NCI-H1694 (cell line): Measurements from ENCODE around the gene TAS1R3.
"Not testable (repeated sequence)": the region's sequence is repeated elsewhere in the genome, so short reads cannot be mapped to it uniquely, and the experiment has no call there.

ENCODE experiments used
- DNase-seq: peaks from one replicate; lab custom pipeline; 2025; lab: John Stamatoyannopoulos, UW

Gene TAS1R3

DNA sequence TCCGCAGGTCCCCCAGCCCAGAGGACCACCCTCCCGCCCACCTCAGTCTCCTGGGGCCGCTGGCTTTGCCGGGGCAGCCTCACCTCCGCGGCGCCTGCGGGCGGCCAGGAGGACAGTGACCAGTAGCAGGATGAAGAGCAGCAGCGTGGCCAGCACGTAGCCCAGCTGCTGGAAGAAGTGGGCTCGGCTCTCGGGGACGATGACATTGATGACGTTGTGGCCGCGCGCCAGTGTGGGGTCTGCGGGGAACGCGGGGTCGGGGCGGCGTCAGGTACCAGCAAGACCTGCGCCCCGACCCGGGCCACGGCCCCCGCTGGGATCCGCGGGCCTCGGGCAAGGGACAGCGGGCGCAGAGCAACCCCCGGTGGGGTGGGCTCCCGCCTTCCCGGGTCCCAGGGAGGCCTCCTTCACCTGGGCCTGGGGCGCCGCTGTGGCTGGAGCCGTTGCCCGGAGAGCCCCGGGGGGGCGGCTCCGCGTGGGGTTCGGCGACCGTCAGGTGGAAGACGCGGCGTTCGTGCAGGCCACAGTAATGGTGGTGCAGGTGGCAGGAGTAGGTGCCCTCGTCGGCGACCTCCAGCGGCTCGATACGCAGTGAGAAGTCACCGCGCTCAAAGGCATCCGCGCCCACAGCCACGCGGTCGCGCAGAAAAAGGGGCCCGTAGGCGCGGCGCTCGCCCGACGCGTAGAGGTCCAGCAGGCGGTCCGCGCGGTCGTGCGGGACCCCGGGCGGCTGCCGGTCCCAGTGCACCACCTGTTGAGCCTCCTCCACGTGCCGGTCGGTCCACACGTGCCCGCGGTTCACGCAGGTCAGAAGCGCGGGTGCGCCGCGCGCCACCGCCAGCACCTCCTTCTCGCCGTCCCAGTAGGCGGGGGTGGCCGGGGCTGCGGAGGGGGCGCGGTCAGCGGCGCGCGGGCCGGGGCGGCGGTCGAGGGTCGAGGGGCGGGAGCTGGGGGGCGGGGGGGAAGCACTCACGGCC is 23.5 kb downstream of the TAS1R3 start:
- no peak for DNase-seq

DNA sequence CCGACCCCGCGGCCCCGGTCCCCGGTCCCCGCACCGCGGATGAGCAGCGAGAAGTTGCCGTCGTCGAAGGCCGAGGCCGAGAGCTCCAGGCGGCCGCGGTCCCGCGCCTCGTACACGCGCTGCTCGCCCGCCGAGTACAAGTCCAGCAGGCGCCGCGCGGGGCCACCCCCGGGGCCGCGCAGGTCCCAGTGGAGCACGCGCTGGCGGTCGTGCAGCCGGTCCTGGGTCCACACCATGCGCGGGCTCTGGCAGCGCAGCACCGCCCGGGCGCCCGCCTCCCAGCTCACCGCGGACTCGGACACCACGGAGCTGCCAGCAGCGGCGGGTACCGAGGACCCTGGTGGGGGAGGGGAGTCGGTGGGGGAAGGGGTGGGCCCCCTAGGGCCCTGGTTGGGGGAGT is 24.3 kb downstream of the TAS1R3 start:
- DNase-seq, result no peak

DNA sequence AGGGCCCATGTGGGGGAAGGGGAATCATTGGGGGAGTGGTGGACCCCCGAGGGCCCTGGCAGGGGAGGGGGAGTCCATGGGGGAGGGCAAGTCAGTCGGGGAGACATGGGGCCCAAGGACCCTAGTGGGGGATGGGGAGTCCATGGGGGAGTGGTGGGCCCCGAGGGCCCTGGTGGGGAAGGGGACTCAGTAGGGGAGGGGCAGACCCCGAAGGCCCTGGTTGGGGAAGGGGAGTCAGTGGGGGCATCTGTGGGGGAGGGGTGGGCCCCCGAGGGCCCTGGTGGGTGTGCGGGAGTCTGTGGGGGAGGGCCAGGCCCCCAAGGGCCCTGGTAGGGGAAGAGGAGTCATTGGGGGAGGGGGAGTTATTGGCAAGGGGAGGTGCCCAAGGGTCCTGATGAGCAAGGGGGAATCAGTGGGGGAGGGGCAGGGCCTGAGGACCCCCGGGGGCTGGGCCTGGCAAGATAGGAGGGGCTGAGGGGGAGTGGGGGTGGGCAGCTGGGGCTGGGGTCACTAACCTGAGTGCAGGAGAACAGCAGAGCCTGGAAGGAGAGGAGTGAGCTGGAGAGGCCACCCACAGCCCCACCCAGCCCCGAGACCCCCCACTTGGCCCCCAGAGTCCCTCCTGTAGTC is 25.2 kb downstream of the TAS1R3 start:
- DNase-seq, result no peak

DNA sequence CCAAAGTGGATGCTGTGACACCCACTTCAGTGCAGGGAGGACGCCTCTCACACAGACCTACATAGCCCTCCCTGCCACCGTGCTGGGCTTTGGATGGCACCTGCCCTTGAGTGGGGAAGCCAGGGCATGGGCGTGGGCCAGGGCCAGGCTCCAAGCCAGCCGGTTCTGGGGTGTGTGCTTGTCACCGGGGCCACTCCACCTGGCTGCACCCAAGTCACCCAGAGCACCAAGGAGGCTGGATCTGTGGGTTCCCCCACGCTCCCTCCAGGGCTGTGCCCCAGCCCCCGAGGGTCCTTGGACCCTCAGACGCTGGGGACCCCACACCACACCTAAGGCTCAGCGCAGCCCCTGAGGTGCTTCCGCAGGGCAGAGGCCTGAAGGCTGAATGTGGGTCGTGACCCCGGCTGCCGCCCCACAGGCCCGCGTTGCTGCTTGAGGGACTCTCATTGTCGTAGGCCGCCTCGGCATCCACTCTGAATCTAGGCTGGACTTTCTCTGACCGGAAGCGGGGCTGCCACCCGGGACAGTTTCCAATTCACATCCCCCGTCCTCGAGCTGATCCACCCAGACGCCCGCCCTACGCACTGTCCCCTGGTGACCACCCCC is 25.8 kb downstream of the TAS1R3 start:
- no peak for DNase-seq

DNA sequence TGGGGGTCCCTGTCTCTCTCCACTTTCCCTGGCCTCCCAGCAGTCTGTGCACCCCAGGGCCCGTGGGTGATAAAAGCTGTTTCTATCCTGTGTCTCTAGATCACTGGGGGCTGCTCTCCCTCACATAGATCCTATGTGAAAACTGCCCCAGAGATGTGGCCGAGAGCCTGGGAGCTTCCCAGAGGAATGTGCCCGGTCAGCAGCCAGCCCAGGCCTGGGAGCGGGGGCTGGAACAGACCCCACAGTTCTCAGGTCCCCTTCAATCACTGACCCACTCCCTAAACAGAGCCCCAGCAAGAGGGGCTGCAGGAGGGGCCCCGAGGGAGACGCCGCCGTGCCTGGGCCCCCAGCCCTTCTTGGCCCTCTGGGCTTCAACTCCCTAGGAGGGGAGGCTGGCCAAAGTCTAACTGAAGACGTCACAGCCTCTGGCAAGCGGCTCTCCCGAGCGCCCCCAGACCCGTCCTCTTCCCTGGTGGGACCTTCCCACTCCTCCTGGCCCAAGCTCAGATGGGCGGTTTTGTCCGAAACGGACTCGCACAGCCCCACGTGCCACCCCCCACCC is 26.9 kb downstream of the TAS1R3 start:
- no peak for DNase-seq

DNA sequence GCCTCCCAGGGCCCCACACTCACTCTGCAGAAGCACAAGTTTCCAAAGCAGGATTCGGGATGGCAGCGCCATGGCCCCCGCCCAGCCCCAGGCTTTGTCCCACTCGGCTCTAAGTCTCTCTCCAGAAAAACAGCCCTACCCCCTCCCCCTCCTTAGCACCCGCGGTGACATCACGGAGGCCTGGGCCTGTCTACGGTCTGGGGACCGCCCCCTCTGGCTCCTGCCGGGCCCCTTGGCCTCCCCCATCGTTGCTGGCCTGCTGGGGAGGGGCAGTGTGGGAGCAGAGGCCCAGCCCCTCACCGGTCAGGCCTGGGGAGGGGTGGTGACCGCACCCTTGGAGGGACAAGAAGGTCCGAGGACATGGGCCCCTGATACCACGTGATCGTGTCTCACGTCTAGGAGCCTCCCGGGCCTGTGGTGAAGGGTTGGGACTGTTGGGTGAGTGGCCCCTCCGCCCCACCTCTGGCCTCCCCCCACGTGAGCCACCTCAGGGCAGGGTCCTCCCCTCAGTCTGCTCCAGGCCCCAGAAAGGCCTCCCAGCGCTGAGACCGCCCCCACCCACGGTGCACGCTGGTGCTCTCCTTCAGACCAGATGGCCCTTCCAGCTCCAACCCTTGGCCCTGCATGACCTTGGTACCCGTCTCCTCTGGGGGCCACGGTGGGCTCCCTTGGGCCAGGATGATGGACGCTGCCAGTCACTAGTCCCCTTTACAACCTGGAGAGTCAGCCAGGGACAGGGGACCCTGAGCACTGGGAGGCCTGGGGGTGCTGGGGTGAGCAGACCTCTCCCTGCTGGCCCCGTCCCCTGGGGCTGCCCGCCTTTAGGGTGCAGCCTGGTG is 27.6 kb downstream of the TAS1R3 start, which contains the start of gene MXRA8:
TSS of gene MXRA8 (minus strand) at position 123 of the 839 bp plus-strand sequence. CDS start at position 72, 51 bp downstream.
- no peak for DNase-seq

DNA sequence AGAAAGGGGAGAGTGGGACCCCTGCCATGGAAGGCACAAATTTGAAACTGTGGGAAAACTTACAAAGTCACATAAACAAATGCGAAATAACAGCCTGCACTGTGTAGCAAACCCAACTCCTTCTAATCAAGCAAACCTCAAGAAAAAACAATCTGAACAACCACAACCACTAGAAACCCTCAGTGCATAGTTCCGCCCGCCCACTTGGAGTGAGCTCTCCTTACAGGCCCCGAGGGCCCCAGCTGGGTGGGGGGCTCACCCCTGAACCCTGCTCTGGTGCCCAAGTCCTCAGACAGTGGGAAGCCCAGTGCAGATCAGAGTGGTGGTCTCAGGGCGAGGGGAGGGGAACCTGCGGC is 28.2 kb downstream of the TAS1R3 start:
- DNase-seq, result no peak

DNA sequence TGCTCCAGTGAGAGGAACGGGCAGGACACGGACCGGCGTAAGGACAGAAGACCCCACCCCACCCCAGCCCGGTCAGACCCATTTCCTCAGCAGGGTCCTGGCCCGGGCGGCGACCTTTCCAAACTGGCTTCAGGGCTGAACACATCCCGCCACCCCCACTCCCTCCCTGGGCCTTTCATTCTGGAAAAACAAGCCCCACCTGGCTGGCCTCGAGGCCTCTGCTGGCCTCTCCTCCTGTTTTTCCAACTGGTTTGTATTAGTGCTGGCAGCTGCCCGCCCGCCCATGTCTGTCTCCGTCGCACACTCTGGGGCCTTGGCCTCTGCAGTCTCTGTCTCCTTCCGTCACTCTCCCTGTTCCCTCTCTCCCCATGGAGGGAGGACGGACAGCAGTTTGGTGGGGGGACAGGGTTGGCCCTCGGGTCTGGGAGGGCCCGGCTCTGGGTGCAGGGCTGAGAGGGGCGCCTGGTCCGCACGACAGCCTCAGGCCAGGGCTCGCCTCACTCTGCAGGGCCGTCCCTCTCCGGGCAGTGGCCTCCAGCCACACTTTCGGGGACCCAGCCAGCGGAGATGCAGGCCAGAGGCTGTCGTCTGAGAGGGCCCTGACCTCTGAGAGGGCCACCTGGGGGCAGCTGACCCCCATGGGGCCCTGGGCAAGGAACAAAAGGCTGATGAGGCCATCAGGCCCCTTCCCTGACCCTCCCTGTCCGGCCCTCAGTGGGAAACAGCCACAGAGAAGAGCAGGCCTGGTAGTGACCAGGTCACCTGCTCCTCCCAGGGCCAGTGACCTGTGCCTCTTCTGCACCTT is 28.8 kb downstream of the TAS1R3 start:
- DNase-seq, result no peak

DNA sequence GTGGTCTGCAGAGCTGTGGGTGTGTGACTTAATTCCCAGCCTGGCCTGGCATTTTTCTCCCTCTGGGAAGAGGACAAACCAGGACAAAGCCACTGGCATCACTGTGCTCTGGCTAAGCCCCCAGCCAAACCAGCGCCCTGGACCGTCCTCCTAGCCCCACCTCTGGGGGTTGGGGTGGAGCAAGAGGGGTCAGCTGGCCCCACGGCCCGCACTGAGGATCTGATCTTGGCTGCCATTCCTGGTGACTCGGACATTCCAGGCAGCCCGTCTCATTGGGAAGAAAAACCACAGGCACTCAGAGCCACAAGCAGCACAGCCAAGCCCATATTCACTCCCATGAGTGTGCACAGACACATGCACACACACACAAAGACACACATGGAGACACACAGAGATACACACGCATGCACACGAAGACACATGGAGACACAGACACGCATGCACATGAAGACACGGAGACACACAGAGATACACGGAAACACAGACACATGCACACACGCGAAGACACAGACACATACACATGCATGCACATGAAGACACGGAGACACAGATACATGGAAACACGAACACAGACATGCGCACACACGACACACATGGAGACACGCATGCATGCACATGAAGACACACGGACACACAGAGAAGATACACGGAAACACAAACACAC is 29.6 kb downstream of the TAS1R3 start:
- DNase-seq, result no peak

DNA sequence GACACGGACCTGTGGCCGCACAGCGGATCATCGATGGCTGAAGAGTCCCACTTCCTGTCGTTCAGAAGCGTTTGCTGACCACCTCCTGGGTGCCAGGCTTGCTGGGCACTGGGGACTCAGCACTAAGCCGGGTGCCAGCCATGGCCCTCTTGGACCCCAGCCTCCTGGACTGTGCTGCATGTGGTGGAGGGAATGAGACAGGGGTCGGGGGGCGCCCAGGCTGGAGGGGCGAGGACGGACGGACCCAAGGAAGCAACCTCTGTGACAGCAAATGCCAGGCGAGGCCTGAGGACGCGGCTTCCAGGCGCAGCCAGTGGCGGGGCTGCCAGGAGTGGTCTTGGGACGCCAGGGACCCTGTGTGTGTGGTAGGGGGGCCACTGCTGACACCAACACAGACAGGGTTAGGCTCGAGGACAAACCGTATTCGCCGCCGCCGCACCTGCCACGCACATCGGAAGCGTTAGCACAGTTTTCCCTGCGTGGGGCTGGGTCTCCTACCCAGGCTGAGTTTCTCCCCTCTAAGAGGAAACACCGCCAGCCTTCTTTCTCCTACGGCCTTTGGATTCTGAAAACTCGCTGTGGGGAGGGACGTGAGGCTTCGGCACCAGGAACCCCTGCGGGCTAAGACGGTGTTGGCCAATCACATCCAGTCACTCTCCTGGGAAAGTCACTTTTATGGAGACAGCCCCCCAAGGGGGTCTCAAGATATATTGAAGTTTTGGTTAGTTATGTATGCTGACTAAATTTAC is 30.3 kb downstream of the TAS1R3 start:
- no peak for DNase-seq

DNA sequence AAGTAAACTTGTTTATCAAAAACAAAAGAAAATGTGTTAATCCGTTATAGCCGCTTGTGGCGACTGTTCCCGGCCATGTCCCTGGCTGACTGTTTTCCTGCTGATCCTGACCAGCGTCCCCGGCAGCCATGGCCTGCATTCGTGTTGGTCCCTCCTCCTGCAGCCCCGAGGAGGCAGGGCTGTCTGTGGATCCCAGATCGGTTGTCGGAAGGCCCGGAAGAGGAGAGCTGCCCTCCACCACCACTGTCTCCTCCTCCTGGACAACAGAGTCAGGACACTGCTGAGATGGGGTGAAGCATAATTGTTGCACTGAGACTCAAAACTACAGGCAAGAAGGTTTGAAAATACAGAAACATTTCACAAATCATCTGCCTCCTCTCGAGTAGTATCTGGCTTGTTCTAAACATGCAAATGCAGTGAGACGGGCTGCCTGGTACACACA is 30.9 kb downstream of the TAS1R3 start:
- DNase-seq, result no peak

DNA sequence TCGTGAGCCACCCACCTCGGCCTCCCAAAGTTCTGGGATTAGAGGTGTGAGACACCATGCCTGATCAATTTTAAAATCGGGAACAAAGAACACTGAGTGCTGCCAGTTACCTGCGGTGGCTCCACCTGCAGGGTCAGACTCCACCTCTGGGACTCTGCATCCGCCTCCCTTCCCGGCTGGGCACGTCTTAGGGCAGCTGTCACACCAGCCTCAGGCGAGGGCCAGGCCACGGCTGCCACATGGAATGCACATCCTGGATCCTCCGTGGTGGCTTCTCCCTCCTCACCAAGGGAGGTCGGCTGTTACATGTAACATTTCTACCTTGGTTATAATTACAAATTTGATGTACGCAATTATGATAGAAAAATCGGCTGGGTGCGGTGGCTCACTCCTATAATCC is 33.2 kb downstream of the TAS1R3 start:
- DNase-seq, result no peak

DNA sequence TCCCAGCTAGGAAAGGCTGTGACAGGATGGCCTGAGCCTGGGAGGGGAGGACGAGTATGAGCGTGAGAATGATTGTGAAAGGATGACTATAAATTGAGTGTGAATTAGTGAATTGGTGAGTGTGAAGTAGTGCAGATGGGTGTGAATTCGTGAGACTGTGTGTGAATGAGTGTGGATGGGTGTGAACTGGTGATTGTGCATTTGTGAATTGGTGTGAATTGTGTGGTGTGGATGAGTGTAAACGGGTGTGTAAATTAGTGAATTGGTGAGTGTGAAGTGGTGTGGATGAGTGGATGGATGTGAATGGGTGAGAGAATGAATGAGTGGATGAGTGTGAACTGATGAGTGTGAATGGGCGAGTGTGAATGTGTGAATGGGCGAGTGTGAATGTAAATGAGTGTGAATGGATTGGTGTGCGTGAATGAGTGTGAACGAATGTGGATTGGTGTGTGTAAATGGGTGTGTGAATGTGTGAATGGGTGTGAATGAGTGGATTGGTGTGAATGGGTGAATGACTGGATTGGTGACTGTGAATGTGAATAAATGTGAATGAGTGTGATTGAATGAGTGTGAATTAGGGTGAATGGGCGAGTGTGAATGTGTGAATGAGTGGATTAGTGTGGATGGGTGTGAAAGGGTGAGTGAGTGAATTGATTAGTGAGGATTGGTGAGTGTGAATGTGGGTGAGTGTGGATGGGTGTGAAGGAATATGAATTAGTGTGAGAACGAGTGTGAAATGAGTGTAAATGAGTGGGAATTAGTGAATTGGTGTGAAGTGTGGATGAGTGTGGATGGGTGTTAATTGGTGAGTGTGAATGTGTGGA is 35.0 kb downstream of the TAS1R3 start:
- no peak for DNase-seq

DNA sequence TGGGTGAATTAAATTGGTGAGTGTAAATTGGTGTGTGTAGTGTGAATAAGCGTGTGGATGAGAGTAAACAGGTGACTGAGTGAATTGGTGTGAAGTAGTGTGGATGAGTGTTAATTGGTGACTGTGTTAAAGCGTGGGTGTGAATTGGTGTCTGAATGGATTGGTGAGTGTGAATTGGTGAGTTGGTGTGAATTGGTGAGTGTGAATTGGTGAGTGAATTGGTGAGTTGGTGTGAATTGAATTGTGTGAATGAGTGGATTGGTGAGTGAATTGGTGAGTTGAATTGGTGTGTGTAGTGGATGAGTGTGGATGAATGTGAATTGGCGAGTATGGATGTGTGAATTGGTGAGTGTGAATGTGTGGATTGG is 35.6 kb downstream of the TAS1R3 start:
- DNase-seq, result no peak

DNA sequence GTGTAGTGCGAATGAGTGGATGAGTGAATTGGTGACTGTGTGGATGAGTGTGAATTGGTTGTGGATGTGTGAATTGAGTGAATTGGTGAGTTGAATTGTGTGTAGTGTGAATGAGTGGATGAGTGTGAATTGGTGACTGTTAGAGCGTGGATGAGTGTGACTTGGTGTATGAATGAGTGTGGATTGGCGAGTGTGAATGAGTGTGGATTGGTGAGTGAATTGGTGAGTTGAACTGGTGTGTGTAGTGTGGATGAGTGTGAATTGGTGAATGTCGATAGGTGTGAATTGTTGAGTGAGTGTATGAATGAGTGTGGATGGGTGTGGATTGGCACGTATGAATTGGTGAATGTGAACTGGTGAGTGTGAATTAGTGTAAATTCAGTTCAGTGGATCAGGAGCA is 36.2 kb downstream of the TAS1R3 start:
- no peak for DNase-seq

DNA sequence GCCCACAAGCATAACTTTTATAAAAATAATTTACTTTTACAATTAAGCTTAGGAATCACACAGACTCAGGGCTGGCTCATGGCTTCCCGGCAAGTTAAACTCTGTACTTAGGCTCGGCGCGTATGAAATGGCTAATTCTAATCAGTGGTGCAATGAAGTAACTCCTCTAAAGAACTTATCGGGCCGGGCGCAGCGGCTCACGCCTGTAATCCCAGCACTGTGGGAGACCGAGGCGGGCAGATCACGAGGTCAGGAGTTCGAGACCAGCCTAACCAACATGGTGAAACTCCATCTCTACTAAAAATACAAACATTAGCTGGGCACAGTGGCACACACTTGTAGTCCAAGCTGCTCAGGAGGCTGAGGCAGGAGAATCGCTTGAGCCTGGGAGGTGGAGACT is 39.0 kb downstream of the TAS1R3 start:
- DNase-seq, result not testable (repeated sequence)

DNA sequence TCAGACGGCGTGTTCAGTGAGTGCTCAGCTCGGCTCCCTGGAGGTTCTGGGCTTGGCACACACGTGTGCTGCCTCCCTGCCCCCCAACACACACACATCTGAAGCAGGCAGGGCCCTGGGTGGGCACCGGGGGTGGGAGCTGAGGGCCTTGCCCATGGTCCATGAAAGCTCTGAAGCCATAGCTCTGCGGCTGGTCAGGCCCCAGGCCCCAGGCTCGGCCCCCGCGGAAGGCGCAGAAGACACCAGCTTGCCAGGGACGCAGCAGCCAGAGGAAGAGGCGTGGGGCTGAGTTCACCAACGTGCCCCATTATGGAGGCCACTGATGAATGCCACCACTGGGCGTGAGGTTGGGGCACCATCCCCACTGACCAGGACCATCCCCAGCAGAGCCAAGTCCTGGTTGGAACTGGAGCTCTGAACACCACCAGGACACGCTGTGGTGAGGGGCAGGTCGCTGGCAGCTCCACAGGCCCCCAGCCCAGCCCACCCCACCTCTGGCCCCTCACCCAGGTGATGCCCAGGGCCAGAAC is 39.8 kb downstream of the TAS1R3 start:
- no peak for DNase-seq

DNA sequence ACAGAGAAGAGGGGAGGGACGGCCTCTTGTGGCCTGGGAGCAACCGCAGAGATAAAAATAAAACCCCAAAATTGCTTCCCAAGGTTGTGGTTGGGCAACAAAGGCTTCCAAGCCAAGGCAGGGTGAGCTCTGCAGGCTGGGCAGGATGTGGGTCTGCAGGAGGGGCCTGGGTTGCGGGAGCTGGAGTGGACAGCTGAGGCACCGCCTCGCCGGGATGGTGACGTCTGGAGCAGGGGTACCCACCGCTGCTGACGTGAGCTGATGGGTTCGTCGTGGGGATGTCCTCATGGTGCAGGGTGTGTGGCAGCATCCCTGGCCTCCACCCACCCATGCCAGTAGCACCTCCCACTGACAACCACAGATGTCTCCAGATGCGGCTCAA is 40.3 kb downstream of the TAS1R3 start:
- DNase-seq, result no peak
